ENCODE measurements around the gene AKR1B15.
"Not testable (repeated sequence)": the region's sequence is repeated elsewhere in the genome, so short reads cannot be mapped to it uniquely, and the experiment has no call there.

GRCh38 chr7:134526552-134527248, 22.2 kb upstream of the AKR1B15 start:
- not testable (repeated sequence) for TF ChIP-seq CTCF, POLR2A (IDR thresholded peaks at IDR 0.05)
